Esophagus muscularis mucosa (tissue), 3 donors: ENCODE results near the gene NPPC.

Experiments
- CTCF ChIP-seq, 3 experiments: fragments of 200-600 bp in 2 of 3; fragments of 450-650 bp in 1 of 3; sonication (generic) in 2 of 3; IDR thresholded peaks; one replicate each; pipeline ENCODE4 v1.5.1; 2017 to 2019; ENCODE audit warnings: antibody characterized with exemption in 3 of 3, mild to moderate bottlenecking in 2 of 3, moderate library complexity in 1 of 3
- POLR2A ChIP-seq: fragments of 450-650 bp; IDR thresholded peaks from one replicate; pipeline ENCODE4 v1.6.1; 2017; ENCODE audit warnings: antibody characterized with exemption, moderate library complexity, mild to moderate bottlenecking, low read depth
- POLR2AphosphoS5 ChIP-seq, 2 donors: sonication (generic); formaldehyde crosslinking; IDR thresholded peaks; one replicate each; pipeline ENCODE4 v1.6.1; 2017; ENCODE audit warnings: antibody characterized with exemption in 2 of 2

GRCh38 chr2:231965102-231965501 is 38.9 kb upstream of the NPPC start:
- no peak for TF ChIP-seq CTCF (IDR thresholded peaks at IDR 0.05)
- TF ChIP-seq POLR2AphosphoS5 (IDR thresholded peaks at IDR 0.05): no peak
- TF ChIP-seq POLR2A: no peak
